Pancreas (tissue), 10 donors: Measurements from ENCODE around the gene PSD4. TPM values are rescaled to one million over a fixed set of nuclear protein-coding genes. Genes with fewer than 3 reads are reported as not detected.

Experiments
- ATAC-seq, 4 donors: fragments of 200-7000 bp; cut with Tn5 transposase; one replicate each; pipeline versions ENCODE4 v1.8.0 to v1.9.1; 2020; ENCODE audit warnings: mild to moderate bottlenecking in 4 of 4, moderate library complexity in 4 of 4
- DNase-seq, 6 donors: peaks; one replicate each; pipeline ENCODE4 v3.0.0-alpha.2; 2020
- FAIRE-seq: peaks from 2 replicates; lab custom pipeline; 2012; peaks lifted over from hg19 to GRCh38; lab: Jason Lieb, UNC
- H3K27ac ChIP-seq, 4 donors: fragments of 200-600 bp; sonication (generic); 1 replicate in 3 of 4; 2 replicates in 1 of 4; pipeline versions ENCODE4 v1.5.0 to v1.8.0; 2020
- H3K27me3 ChIP-seq, 4 donors: fragments of 200-600 bp; one replicate each; pipeline ENCODE4 v1.8.0; 2021
- H3K36me3 ChIP-seq, 3 donors: fragments of 200-600 bp; sonication (generic) in 1 of 3; one replicate each; pipeline versions ENCODE4 v1.5.0 to v1.8.0; 2020 to 2021
- H3K4me1 ChIP-seq, 3 donors: fragments of 200-600 bp; one replicate each; pipeline ENCODE4 v1.8.0; 2021
- H3K4me3 ChIP-seq, 4 donors: fragments of 200-600 bp; sonication (generic) in 2 of 4; one replicate each; pipeline versions ENCODE4 v1.5.0 to v1.8.0; 2020 to 2021
- H3K9me3 ChIP-seq, 4 donors: fragments of 200-600 bp; one replicate each; pipeline ENCODE4 v1.8.0; 2021
- CTCF ChIP-seq, 4 donors: fragments of 200-600 bp; sonication (generic) in 3 of 4; IDR thresholded peaks; one replicate each; pipeline versions ENCODE4 v1.5.0 to v1.8.0; 2021; ENCODE audit warnings: antibody characterized with exemption in 4 of 4
- WGBS, 2 donors: extraction: QIAGEN DNeasy Blood & Tissue Kit; methylation state at CpG; one replicate each; pipeline ENCODE4 v1.1.7; 2013; 5-methylcytosine and 5-hydroxymethylcytosine counted together
- intact Hi-C, 3 donors: fragments of 100-400 bp; cut with DNase I; formaldehyde crosslinking; loops; one replicate each; pipeline versions ENCODE4 v1.11.1 to v1.14.2; 2022
- polyA plus RNA-seq, 2 donors: library from polyadenylated mRNA; stranded (reverse); fragments of 200-250 nt; gene quantifications; one replicate each; pipeline ENCODE4 v1.2.3, GENCODE V29; 2013
- total RNA-seq, 6 donors: library from RNA; stranded (reverse); fragmentation: NEBNext Ultra II Directional in 4 of 6; extraction: Animal tissue kit (Norgen Biotek cat#: 25700) in 4 of 6; gene quantifications; one replicate each; pipeline versions ENCODE4 v1.2.1 to v1.2.4, GENCODE V29; 2021 to 2023
- donor health status: healthy with polysubstance abuse.
- donor health status: DM: no; HTN: no; CAD: no; lungs with moderate emphysema.
- donor health status: DM: no; HTN: no; CAD: no.
- donor health status: control.
- donor health status: control.
- donor health status: Bipolar disorder and iron deficiency.
- donor health status: DM: yes; HTN: yes; CAD: no.
- donor health status: DM: no; HTN: no; CAD: no.
- donor health status: DM: no; HTN: no; CAD: no.
- donor health status: DM: yes; HTN: yes; CAD: no.

Gene PSD4
- total and polyA plus RNA-seq, 8 donors, result 15.9 to 37.6 (median 26.0) TPM

- Histone ChIP-seq H3K36me3 (no peaks in the 10 kb centered on the region), H3K4me1 (no peaks in the 10 kb centered on the region), H3K4me3 (no peak overlapping the region), H3K27ac (no peak overlapping the region), H3K9me3 (no peaks in the 10 kb centered on the region), H3K27me3 (no peaks in the 10 kb centered on the region)
- ATAC-seq (no peak), FAIRE-seq (no peak), DNase-seq (no peak)
- intact Hi-C loops, result loop anchor here in 2 of 3 donors (10.0 kb wide), 1 partner anchor 109 kb away; no protein-coding TSS in a partner anchor
- TF ChIP-seq CTCF (IDR thresholded peaks at IDR 0.05), result no peak
- WGBS, 2 donors, result 46 to 74% methylated on average over 4 of the region's 4 CpGs
These were observed 81.6 kb downstream of the PSD4 start for GRCh38 chr2:113255140-113256070.

GRCh38 chr2:113257516-113258264 is 83.9 kb downstream of the PSD4 start:
- no peak for TF ChIP-seq CTCF (IDR thresholded peaks at IDR 0.05)
- H3K27ac ChIP-seq, result no peak overlapping the region
- H3K27me3 ChIP-seq, result no peaks in the 10 kb centered on the region
- ATAC-seq (peak in 1 of 4 donors; percentile 39), FAIRE-seq (no peak), DNase-seq (no peak)
- 72 to 89% methylated on average over 7 of the region's 7 CpGs for WGBS, 2 donors
- H3K36me3 ChIP-seq, result no peaks in the 10 kb centered on the region
- no peaks in the 10 kb centered on the region for H3K9me3 ChIP-seq
- H3K4me1 ChIP-seq, result no peaks in the 10 kb centered on the region
- intact Hi-C loops, result loop anchor here in 2 of 3 donors (10.0 kb wide), 1 partner anchor 107 kb away; no protein-coding TSS in a partner anchor
- H3K4me3 ChIP-seq, result no peak overlapping the region

- no peak for ATAC-seq
- DNase-seq, result no peak
- H3K4me3 ChIP-seq, result no peak overlapping the region
- intact Hi-C loops, result loop anchor here in 2 of 3 donors (10.0 kb wide), 1 partner anchor 106 kb away; no protein-coding TSS in a partner anchor
- no peaks in the 10 kb centered on the region for H3K27me3 ChIP-seq
- WGBS, 2 donors, result 82 to 93% methylated on average over 6 of the region's 6 CpGs
- H3K4me1 ChIP-seq, result no peaks in the 10 kb centered on the region
- no peak for TF ChIP-seq CTCF (IDR thresholded peaks at IDR 0.05)
- no peak overlapping the region for H3K27ac ChIP-seq
- H3K36me3 ChIP-seq, result no peaks in the 10 kb centered on the region
- H3K9me3 ChIP-seq, result no peaks in the 10 kb centered on the region
- no peak for FAIRE-seq
These were observed 84.8 kb downstream of the PSD4 start for GRCh38 chr2:113258471-113259147.

Other genes with a start within 250 kb of the PSD4 start
- not detected for gene IL36G, start 196.0 kb upstream of the PSD4 start, total RNA-seq
- not detected for gene IL36G, start 196.0 kb upstream of the PSD4 start, polyA plus RNA-seq
- not detected for gene IL36A, start 168.5 kb upstream of the PSD4 start, total RNA-seq
- gene IL36A, start 168.5 kb upstream of the PSD4 start, polyA plus RNA-seq, result not detected
- not detected for gene IL36B, start 121.1 kb upstream of the PSD4 start, total RNA-seq
- gene IL36B, start 121.1 kb upstream of the PSD4 start, polyA plus RNA-seq, result not detected
- not detected for gene IL36RN, start 114.8 kb upstream of the PSD4 start, total RNA-seq
- gene IL36RN, start 114.8 kb upstream of the PSD4 start, polyA plus RNA-seq, result not detected
- not detected for gene IL1F10, start 106.0 kb upstream of the PSD4 start, total RNA-seq
- not detected for gene IL1F10, start 106.0 kb upstream of the PSD4 start, polyA plus RNA-seq
- 1 to 10 TPM in 3 of 6 donors, under 1 TPM in 2, not detected in 1; 0.37 to 3.1 (median 1.4) TPM for gene IL1RN, start 46.4 kb upstream of the PSD4 start, total RNA-seq
- 1 to 10 TPM in 1 of 2 donors, under 1 TPM in 1; 0.65 to 1.6 TPM for gene IL1RN, start 46.4 kb upstream of the PSD4 start, polyA plus RNA-seq
- gene PAX8, start 105.0 kb downstream of the PSD4 start, total RNA-seq, result under 1 TPM in 4 of 6 donors, not detected in 2; 0.28 to 1.00 (median 0.55) TPM
- gene PAX8, start 105.0 kb downstream of the PSD4 start, polyA plus RNA-seq, result 1 to 10 TPM in 1 of 2 donors, under 1 TPM in 1; 0.23 to 1.1 TPM